Astrocyte (in vitro differentiated cells and primary cell): ENCODE results near the gene ADARB2. TPM values are rescaled to one million over a fixed set of nuclear protein-coding genes. Genes with fewer than 3 reads are reported as not detected.

Experiments
- DNase-seq: peaks from one replicate; pipeline ENCODE4 v3.0.0-alpha.2; 2010; ENCODE audit warnings: low read depth
- FAIRE-seq: peaks from 2 replicates; lab custom pipeline; 2011; peaks lifted over from hg19 to GRCh38; lab: Jason Lieb, UNC
- H2AFZ ChIP-seq: 2 replicates; pipeline ENCODE4 v1.6.0; 2012; ENCODE audit warnings: low read depth, low read length, inconsistent platforms
- H3K27ac ChIP-seq: 2 replicates; pipeline ENCODE4 v1.5.1; 2011; ENCODE audit warnings: low read depth, low read length, inconsistent platforms
- H3K27me3 ChIP-seq: 2 replicates; pipeline ENCODE4 v1.6.0; 2011; ENCODE audit warnings: low read length, inconsistent platforms; ENCODE audit not compliant: insufficient read depth
- H3K36me3 ChIP-seq: 2 replicates; pipeline ENCODE4 v1.5.1; 2011; ENCODE audit warnings: low read length, inconsistent platforms; ENCODE audit not compliant: insufficient read depth
- H3K4me1 ChIP-seq: 2 replicates; pipeline ENCODE4 v1.5.1; 2011; ENCODE audit warnings: low read length, inconsistent platforms; ENCODE audit not compliant: insufficient read depth
- H3K4me2 ChIP-seq: 2 replicates; pipeline ENCODE4 v1.6.0; 2012; ENCODE audit warnings: low read length, inconsistent platforms
- H3K4me3 ChIP-seq: 2 replicates; pipeline ENCODE4 v1.5.1; 2011; ENCODE audit warnings: low read depth, mild to moderate bottlenecking, low read length, inconsistent platforms; ENCODE audit not compliant: insufficient read depth
- H3K79me2 ChIP-seq: 2 replicates; pipeline ENCODE4 v1.6.0; 2012; ENCODE audit warnings: mild to moderate bottlenecking, low read length, inconsistent platforms; ENCODE audit not compliant: insufficient read depth
- H3K9ac ChIP-seq: 2 replicates; pipeline ENCODE4 v1.6.0; 2012; ENCODE audit warnings: mild to moderate bottlenecking, low read length, inconsistent platforms
- H3K9me3 ChIP-seq: 2 replicates; pipeline ENCODE4 v1.5.1; 2012; ENCODE audit warnings: low read depth, mild to moderate bottlenecking, low read length, inconsistent platforms; ENCODE audit not compliant: insufficient read depth
- H4K20me1 ChIP-seq: 2 replicates; pipeline ENCODE4 v1.6.0; 2012; ENCODE audit warnings: low read length, inconsistent platforms; ENCODE audit not compliant: insufficient read depth
- H3K27ac Mint-ChIP-seq: one replicate; pipeline ENCODE4 v1.8.0; 2021; ENCODE audit warnings: mild to moderate bottlenecking, mixed read lengths; ENCODE audit not compliant: unreplicated experiment
- H3K27me3 Mint-ChIP-seq: one replicate; pipeline ENCODE4 v1.8.0; 2021; ENCODE audit warnings: low read depth, mixed read lengths; ENCODE audit not compliant: unreplicated experiment
- H3K36me3 Mint-ChIP-seq: one replicate; pipeline ENCODE4 v1.8.0; 2021; ENCODE audit warnings: low read depth, mixed read lengths; ENCODE audit not compliant: unreplicated experiment
- H3K4me1 Mint-ChIP-seq: one replicate; pipeline ENCODE4 v1.8.0; 2021; ENCODE audit warnings: low read depth, mixed read lengths; ENCODE audit not compliant: unreplicated experiment
- H3K4me3 Mint-ChIP-seq: one replicate; pipeline ENCODE4 v1.8.0; 2021; ENCODE audit warnings: mild to moderate bottlenecking, moderate library complexity, mixed read lengths; ENCODE audit not compliant: unreplicated experiment
- H3K9me3 Mint-ChIP-seq: one replicate; pipeline ENCODE4 v1.8.0; 2021; ENCODE audit warnings: mild to moderate bottlenecking, mixed read lengths; ENCODE audit not compliant: unreplicated experiment
- CTCF ChIP-seq: IDR thresholded peaks from 2 replicates; pipeline ENCODE4 v1.5.1; 2011; ENCODE audit warnings: low read depth, mild to moderate bottlenecking, inconsistent platforms, low read length, moderate library complexity; ENCODE audit not compliant: insufficient read depth
- EZH2 ChIP-seq: IDR thresholded peaks from 2 replicates; pipeline ENCODE4 v1.6.1; 2012; ENCODE audit warnings: mild to moderate bottlenecking, low read length, inconsistent platforms; ENCODE audit not compliant: insufficient read depth
- total RNA-seq: library from RNA; stranded (reverse); gene quantifications from 2 replicates; pipeline ENCODE4 v1.2.1, GENCODE V29; 2021

Gene ADARB2
- total RNA-seq, 1 donor from 2014 or later = 0.18 TPM

- DNase-seq = no peak
- Mint-ChIP-seq H3K9me3 (no peaks in the 10 kb centered on the region), H3K36me3 (no peaks in the 10 kb centered on the region), H3K27ac (no peak overlapping the region), H3K4me1 (no peaks in the 10 kb centered on the region), H3K4me3 (no peak overlapping the region), H3K27me3 (peaks cover 73% of the 10 kb centered on the region)
- no peaks in the 10 kb centered on the region for H3K36me3 ChIP-seq
- H3K9ac ChIP-seq = no peak overlapping the region
- no peaks in the 10 kb centered on the region for H3K79me2 ChIP-seq
- no peak overlapping the region for H3K27ac ChIP-seq
- H3K4me3 ChIP-seq = no peak overlapping the region
- no peak for FAIRE-seq
- H4K20me1 ChIP-seq = no peaks in the 10 kb centered on the region
- H3K4me1 ChIP-seq = no peaks in the 10 kb centered on the region
- H3K4me2 ChIP-seq = no peak overlapping the region
- no peak overlapping the region for H2AFZ ChIP-seq
- no peaks in the 10 kb centered on the region for H3K27me3 ChIP-seq
- H3K9me3 ChIP-seq = peaks cover 9% of the 10 kb centered on the region
- TF ChIP-seq EZH2 (no peak), CTCF (no peak)
Observed at GRCh38 chr10:1174022-1174421, 563.3 kb downstream of the ADARB2 start.

DNA sequence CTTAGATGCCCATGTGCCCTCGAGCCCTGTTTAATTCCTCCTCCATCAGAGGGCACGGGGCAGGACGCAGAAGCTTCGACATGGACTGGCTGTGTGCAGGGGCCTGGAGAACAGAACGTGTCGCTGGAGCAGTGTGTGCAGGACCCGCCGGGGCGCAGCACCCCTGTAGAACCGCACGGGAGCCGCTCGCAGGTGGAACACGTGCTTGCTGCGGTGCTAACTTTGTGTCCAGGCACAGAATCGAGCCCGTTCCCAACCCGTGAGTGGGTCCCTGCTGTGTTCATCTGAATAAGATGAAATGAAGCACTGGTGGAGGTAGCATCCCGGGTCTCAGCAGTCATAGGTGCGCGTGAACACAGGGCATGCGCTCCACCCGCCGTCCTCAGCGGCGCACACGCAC lies 564.2 kb downstream of the ADARB2 start:
- Histone ChIP-seq H3K4me2 (no peak overlapping the region), H4K20me1 (no peaks in the 10 kb centered on the region), H3K4me1 (no peaks in the 10 kb centered on the region), H3K9me3 (peaks cover 9% of the 10 kb centered on the region), H3K4me3 (no peak overlapping the region), H3K9ac (no peak overlapping the region), H3K36me3 (no peaks in the 10 kb centered on the region), H2AFZ (no peak overlapping the region), H3K79me2 (no peaks in the 10 kb centered on the region), H3K27ac (no peak overlapping the region), H3K27me3 (no peaks in the 10 kb centered on the region)
- H3K27ac Mint-ChIP-seq = no peak overlapping the region
- no peaks in the 10 kb centered on the region for H3K9me3 Mint-ChIP-seq
- H3K4me1 Mint-ChIP-seq = no peaks in the 10 kb centered on the region
- TF ChIP-seq EZH2 = no peak
- TF ChIP-seq CTCF = no peak
- FAIRE-seq (no peak), DNase-seq (no peak)
- peaks cover 70% of the 10 kb centered on the region for H3K27me3 Mint-ChIP-seq
- H3K36me3 Mint-ChIP-seq = no peaks in the 10 kb centered on the region
- H3K4me3 Mint-ChIP-seq = no peak overlapping the region

DNA sequence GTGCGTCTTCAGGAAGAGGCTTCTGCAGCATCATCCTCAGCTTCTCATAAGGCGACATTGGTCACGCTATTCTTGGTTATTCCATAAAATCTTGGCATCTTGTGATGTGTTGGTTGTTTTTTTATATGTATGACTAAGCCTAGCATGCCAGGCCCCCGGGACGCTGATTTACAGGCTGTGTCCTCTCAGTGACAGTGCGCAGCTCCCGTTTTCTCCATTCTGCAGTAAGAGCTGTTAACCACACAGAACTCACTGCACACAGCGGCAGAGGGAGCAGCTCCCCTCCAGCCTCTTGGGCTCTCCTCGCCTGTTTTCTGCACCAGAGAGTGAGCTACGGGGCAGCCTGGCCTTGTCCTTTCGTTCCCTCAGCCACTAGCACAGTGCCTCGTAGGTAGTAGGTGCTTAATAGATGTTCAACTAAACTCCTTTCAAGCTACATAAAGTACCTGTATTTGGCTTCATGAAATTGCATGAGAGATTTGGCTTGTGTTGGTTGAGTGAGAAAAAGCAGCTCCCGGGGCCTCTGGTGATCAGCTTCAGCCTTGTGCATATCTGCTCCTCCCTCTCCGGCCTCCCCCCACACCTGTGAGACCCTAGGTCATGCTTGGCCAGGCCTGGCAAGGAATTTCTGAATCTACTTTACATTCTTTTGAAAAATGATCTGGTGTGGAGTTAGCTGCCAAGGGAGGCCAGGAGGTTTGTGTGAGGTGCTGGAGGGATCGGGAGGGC lies 564.9 kb downstream of the ADARB2 start:
- no peak overlapping the region for H3K9ac ChIP-seq
- Mint-ChIP-seq H3K9me3 (no peaks in the 10 kb centered on the region), H3K4me1 (no peaks in the 10 kb centered on the region), H3K27ac (no peak overlapping the region), H3K4me3 (no peak overlapping the region), H3K36me3 (no peaks in the 10 kb centered on the region), H3K27me3 (peaks cover 66% of the 10 kb centered on the region)
- H3K27me3 ChIP-seq = no peaks in the 10 kb centered on the region
- no peak overlapping the region for H3K4me3 ChIP-seq
- H4K20me1 ChIP-seq = no peaks in the 10 kb centered on the region
- H3K79me2 ChIP-seq = no peaks in the 10 kb centered on the region
- H3K9me3 ChIP-seq = peaks cover 9% of the 10 kb centered on the region
- TF ChIP-seq EZH2 (no peak), CTCF (no peak)
- H3K27ac ChIP-seq = no peak overlapping the region
- FAIRE-seq (no peak), DNase-seq (no peak)
- no peak overlapping the region for H2AFZ ChIP-seq
- H3K4me1 ChIP-seq = no peaks in the 10 kb centered on the region
- H3K4me2 ChIP-seq = no peak overlapping the region
- H3K36me3 ChIP-seq = no peaks in the 10 kb centered on the region
